PFSK-1 (cell line): ENCODE data around the gene MED17.

Experiments
- FOXP2 ChIP-seq: optimal IDR thresholded peaks from 2 replicates; pipeline ENCODE3; 2011; ENCODE audit warnings: borderline replicate concordance, control low read depth, inconsistent platforms; ENCODE audit not compliant: insufficient read depth; ENCODE audit errors: extremely low read length, extremely low read depth
- POLR2AphosphoS5 ChIP-seq: IDR thresholded peaks from 2 replicates; pipeline ENCODE4 v1.6.1; 2012; ENCODE audit warnings: low read depth, mild to moderate bottlenecking, control low read depth, low read length, moderate library complexity
- SIN3A ChIP-seq: IDR thresholded peaks from 2 replicates; pipeline ENCODE4 v1.6.1; 2012; ENCODE audit warnings: mild to moderate bottlenecking, low read length, moderate library complexity, borderline replicate concordance; ENCODE audit not compliant: insufficient read depth
- TAF1 ChIP-seq: IDR thresholded peaks from 2 replicates; pipeline ENCODE4 v1.6.1; 2012; ENCODE audit warnings: low read length, control low read depth, borderline replicate concordance; ENCODE audit not compliant: insufficient read depth
- TF ChIP-seq, protein P1 (sequence below), 2 experiments: IDR thresholded peaks; 2 replicates each; pipeline versions ENCODE4 v1.6.1 to v1.8.0; 2011 to 2012; ENCODE audit warnings: low read depth in 2 of 2, low read length in 2 of 2, control low read depth in 1 of 2, inconsistent platforms in 1 of 2, mild to moderate bottlenecking in 1 of 2, moderate library complexity in 1 of 2; ENCODE audit not compliant: insufficient read depth in 1 of 2

Gene MED17

DNA sequence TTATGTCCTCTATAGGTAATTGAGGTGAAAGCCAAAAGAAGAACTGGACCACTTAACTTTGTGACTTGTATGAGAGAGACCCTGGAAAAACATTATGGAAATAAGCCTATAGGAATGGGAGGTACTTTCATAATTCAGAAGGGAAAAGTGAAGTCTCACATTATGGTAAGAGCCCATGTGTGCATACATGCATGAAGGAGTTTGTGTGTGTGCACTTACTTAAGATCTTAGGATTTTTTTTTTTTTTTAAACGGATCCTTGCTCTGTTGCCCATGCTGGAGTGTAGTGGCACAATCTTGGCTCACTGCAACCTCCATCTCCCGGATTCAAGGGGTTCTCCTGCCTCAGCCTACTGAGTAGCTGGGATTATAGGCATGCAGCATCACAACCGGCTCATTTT lies 26.8 kb upstream of the MED17 start:
- TF ChIP-seq POLR2AphosphoS5 (no peak), TAF1 (no peak), FOXP2 (no peak), SIN3A (no peak)
- TF ChIP-seq, protein P1, sequence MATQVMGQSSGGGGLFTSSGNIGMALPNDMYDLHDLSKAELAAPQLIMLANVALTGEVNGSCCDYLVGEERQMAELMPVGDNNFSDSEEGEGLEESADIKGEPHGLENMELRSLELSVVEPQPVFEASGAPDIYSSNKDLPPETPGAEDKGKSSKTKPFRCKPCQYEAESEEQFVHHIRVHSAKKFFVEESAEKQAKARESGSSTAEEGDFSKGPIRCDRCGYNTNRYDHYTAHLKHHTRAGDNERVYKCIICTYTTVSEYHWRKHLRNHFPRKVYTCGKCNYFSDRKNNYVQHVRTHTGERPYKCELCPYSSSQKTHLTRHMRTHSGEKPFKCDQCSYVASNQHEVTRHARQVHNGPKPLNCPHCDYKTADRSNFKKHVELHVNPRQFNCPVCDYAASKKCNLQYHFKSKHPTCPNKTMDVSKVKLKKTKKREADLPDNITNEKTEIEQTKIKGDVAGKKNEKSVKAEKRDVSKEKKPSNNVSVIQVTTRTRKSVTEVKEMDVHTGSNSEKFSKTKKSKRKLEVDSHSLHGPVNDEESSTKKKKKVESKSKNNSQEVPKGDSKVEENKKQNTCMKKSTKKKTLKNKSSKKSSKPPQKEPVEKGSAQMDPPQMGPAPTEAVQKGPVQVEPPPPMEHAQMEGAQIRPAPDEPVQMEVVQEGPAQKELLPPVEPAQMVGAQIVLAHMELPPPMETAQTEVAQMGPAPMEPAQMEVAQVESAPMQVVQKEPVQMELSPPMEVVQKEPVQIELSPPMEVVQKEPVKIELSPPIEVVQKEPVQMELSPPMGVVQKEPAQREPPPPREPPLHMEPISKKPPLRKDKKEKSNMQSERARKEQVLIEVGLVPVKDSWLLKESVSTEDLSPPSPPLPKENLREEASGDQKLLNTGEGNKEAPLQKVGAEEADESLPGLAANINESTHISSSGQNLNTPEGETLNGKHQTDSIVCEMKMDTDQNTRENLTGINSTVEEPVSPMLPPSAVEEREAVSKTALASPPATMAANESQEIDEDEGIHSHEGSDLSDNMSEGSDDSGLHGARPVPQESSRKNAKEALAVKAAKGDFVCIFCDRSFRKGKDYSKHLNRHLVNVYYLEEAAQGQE (IDR thresholded peaks at IDR 0.05; ENCODE audit: insufficient read depth in 1 of 2, low read depth in 2 of 2, low read length in 2 of 2) = no peak

DNA sequence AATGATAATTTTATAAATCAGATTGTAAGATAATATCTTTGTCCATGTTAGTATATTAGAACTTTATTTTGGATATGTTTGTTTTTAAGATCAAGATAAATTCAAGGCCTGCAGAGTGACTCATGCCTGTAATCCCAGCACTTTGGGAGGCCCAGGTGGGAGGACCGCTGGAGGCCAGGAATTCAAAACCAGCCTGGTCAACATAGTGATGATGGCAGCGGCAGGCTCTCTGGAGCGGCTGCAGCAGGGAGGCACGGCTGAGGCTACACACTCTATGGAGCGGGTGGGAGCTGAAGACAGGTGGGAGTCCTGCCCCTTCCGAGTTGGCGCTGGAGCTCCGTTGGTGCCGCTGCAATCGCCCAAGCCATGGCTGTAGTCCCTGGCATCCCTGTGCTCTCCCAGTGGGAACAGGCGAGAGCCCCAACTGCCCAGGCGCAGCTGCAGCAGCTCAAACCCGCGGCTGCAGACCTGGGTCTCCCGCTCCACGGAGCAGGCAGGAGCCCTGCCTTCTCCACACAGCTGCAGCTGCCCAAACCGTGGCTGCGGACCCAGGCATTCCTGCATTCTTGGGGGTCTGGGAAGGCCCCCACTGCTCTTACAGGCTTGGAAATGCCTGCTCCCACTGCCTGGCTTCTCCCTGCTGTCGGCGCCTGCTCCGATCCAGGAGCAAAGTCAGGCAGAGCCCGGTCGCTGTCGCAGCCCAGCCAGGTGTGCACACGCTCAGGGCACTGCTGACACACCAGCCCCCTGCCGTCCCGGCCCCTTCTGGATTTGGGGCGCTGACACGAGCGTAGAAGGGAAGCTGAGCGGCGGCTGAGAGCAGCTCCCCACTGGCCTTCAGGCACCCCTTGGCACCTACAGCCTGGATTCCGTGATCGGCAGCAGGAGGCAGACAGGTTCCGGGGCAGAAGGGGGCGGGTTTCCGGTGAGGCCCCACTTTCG lies 25.9 kb upstream of the MED17 start:
- TF ChIP-seq SIN3A (no peak), TAF1 (no peak)
- TF ChIP-seq, protein P1 (IDR thresholded peaks at IDR 0.05; ENCODE audit: insufficient read depth in 1 of 2, low read depth in 2 of 2, low read length in 2 of 2) = no peak

DNA sequence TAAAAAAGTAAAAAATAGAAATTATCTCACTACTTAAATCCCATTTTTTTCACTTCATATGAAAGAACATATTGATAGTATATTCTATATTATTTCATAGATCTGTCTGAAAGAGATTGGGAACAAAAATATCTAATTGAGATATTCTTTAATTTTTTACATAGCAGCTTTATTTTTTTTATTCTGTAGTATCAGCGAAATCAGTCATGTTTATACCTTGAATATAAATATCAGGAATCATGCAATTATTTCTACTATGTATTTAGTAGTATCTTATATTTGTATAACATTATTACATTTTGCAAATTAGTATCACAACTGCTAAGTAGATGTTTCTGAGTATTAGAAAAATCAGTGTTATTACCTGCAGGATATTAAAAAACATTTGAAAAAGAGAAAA lies 22.2 kb upstream of the MED17 start:
- TF ChIP-seq SIN3A (no peak), FOXP2 (no peak), POLR2AphosphoS5 (no peak), TAF1 (no peak)
- TF ChIP-seq, protein P1 (IDR thresholded peaks at IDR 0.05; ENCODE audit: insufficient read depth in 1 of 2, low read depth in 2 of 2, low read length in 2 of 2) = no peak

DNA sequence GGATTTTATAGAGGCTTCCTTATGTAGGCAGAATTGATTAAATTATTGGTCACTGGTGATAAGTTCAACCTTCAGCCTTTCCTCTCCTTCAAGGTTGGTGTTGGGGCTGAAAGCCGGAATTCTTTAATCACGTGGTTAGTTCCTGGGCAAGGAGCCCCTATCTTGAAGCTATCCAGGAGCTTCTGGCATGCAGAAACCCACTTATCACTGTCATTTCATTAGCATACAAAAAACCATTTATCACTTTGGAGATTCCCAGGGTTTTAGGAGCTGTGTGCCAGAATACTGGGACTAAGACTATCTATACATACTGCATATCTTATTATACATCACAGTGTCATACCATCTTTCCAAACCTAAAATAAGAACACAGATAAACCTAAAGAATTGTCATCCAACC lies 18.5 kb upstream of the MED17 start:
- TF ChIP-seq POLR2AphosphoS5 (no peak), FOXP2 (no peak), SIN3A (no peak), TAF1 (no peak)
- TF ChIP-seq, protein P1 (IDR thresholded peaks at IDR 0.05; ENCODE audit: insufficient read depth in 1 of 2, low read depth in 2 of 2, low read length in 2 of 2) = no peak

DNA sequence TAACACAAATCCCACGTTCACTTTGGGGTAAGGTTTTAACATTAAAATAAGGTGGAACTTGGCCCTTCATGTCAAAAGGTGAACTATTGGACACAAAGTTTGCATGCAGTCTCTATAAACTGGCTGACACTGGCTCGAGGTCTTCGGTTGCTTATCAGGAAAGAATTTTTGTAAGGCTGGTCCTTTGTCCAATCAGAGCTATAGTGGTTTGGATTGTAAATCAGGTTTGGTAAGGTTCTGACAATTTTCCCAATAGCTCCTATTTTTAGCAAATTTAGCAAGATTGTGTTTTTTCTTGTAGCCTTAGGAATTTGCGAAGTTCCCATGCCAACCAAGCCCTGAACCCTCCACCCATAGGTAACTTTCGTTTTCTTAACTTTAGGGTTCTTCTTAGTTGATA lies 17.6 kb upstream of the MED17 start:
- TF ChIP-seq FOXP2 = no peak
- no peak for TF ChIP-seq SIN3A
- no peak for TF ChIP-seq POLR2AphosphoS5
- TF ChIP-seq, protein P1 (IDR thresholded peaks at IDR 0.05; ENCODE audit: insufficient read depth in 1 of 2, low read depth in 2 of 2, low read length in 2 of 2) = no peak
- no peak for TF ChIP-seq TAF1
